Left lung (tissue), 10 donors: ENCODE data around the gene TMEM115. TPM values are rescaled to one million over a fixed set of nuclear protein-coding genes. Genes with fewer than 3 reads are reported as not detected.

Experiments used
- ATAC-seq: fragments of 200-7000 bp; cut with Tn5 transposase; one replicate; pipeline ENCODE4 v1.9.1; 2020; ENCODE audit warnings: moderate library complexity
- DNase-seq, 4 donors: peaks; one replicate each; pipeline ENCODE4 v3.0.0-alpha.2; 2013 to 2020
- H3K27ac ChIP-seq, 2 donors: fragments of 200-600 bp; sonication (generic) in 1 of 2; one replicate each; pipeline versions ENCODE4 v1.5.0 to v1.8.0; 2020 to 2021
- H3K27me3 ChIP-seq, 2 donors: fragments of 200-600 bp; sonication (generic) in 1 of 2; one replicate each; pipeline versions ENCODE4 v1.5.0 to v1.8.0; 2020 to 2021
- H3K36me3 ChIP-seq, 2 donors: fragments of 200-600 bp; sonication (generic) in 1 of 2; one replicate each; pipeline versions ENCODE4 v1.5.0 to v1.8.0; 2020 to 2021
- H3K4me1 ChIP-seq, 2 donors: fragments of 200-600 bp; one replicate each; pipeline ENCODE4 v1.8.0; 2021
- H3K4me3 ChIP-seq, 2 donors: fragments of 200-600 bp; sonication (generic) in 1 of 2; one replicate each; pipeline versions ENCODE4 v1.5.0 to v1.8.0; 2020 to 2021; ENCODE audit warnings: mild to moderate bottlenecking in 1 of 2
- H3K9me3 ChIP-seq, 2 donors: fragments of 200-600 bp; sonication (generic) in 1 of 2; one replicate each; pipeline versions ENCODE4 v1.5.0 to v1.8.0; 2020 to 2021
- CTCF ChIP-seq, 2 donors: fragments of 200-600 bp; sonication (generic) in 1 of 2; IDR thresholded peaks; one replicate each; pipeline versions ENCODE4 v1.5.0 to v1.8.0; 2021; ENCODE audit warnings: antibody characterized with exemption in 2 of 2
- intact Hi-C, 2 donors: fragments of 100-400 bp; cut with DNase I; formaldehyde crosslinking; loops; one replicate each; pipeline versions ENCODE4 v1.11.2 to v1.14.2; 2022
- polyA plus RNA-seq, 6 donors: library from polyadenylated mRNA; unstranded; fragments of 120-200 nt; gene quantifications; one replicate each; pipeline ENCODE4 v1.2.1, GENCODE V29; 2013; ENCODE audit not compliant: insufficient read length in 6 of 6
- total RNA-seq, 2 donors: library from RNA; stranded (reverse); fragmentation: NEBNext Ultra II Directional; extraction: Animal tissue kit (Norgen Biotek cat#: 25700); gene quantifications; one replicate each; pipeline ENCODE4 v1.2.1, GENCODE V29; 2021
- donor health status: DM: no; HTN: yes; CAD: no.
- donor health status: DM: no; HTN: no; CAD: no.

The TMEM115 gene
- total and polyA plus RNA-seq, 8 donors: 23.3 to 39.1 (median 29.0) TPM

GRCh38 chr3:50345008-50345407, 14.3 kb downstream of the TMEM115 start:
- DNase-seq: no peak
- no peak for ATAC-seq
- H3K4me3 ChIP-seq: peak overlapping the region; percentile 28 to 37
- H3K27me3 ChIP-seq: no peaks in the 10 kb centered on the region
- H3K4me1 ChIP-seq: peaks cover 26 to 65% of the 10 kb centered on the region in 2 donors
- H3K9me3 ChIP-seq: no peaks in the 10 kb centered on the region
- peaks cover 0 to 16% of the 10 kb centered on the region in 2 donors for H3K36me3 ChIP-seq
- no peak for TF ChIP-seq CTCF (IDR thresholded peaks at IDR 0.05)
- intact Hi-C loops: loop anchor here in 1 of 2 donors (5.0 kb wide), 1 partner anchor 197 kb away; no protein-coding TSS in a partner anchor
- H3K27ac ChIP-seq: no peak overlapping the region

DNA sequence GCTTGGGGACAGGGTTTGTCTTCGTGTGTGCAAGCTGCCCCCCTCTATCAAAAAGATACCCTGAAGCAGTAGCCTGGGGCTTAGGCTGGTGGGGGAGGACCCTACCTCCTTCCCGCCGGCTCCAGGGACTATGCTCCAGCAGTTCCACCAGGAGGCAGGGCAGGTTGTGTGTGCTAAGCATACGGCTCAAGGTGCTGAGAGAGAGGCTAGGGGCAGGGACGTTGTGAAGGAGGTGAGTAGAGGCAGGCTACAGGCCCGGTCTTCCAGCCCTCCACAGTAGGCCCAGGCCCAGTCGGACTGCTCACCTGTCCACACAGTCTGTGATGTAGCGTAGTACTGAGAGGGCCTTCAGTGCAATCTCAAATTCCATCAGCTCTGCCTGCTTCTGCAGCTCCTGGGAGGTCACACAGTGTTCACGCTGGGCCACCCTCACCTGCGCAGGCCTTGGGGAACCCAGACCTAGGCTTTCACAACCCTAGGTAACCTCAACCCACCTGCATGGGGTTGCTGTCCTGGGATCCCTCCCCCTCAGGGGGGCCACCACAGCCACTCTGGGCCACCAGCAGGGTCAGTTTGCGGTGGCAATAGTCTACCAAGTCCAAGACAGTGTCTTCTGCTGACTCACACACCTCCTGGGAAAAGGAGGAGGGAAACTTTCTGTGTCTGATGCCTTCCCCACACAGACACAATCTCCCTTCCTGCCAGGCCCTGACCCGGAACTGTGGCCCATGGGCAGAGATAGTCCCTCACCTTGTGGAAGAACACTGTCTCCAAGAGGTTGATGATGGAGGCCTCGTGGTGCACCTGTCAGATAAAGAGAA, 16.3 kb downstream of the TMEM115 start:
- DNase-seq (peak in 1 of 4 donors; percentile 56), ATAC-seq (no peak)
- Histone ChIP-seq H3K4me1 (peaks cover 20 to 70% of the 10 kb centered on the region in 2 donors), H3K27me3 (no peaks in the 10 kb centered on the region), H3K36me3 (peaks cover 0 to 6% of the 10 kb centered on the region in 2 donors), H3K27ac (no peak overlapping the region), H3K4me3 (no peak overlapping the region), H3K9me3 (no peaks in the 10 kb centered on the region)
- no peak for TF ChIP-seq CTCF (IDR thresholded peaks at IDR 0.05)
- intact Hi-C loops: no loop called here

- peak in 1 of 4 donors; percentile 53 for DNase-seq
- H3K36me3 ChIP-seq: no peaks in the 10 kb centered on the region
- intact Hi-C loops: no loop called here
- H3K27me3 ChIP-seq: no peaks in the 10 kb centered on the region
- ATAC-seq: no peak
- H3K4me3 ChIP-seq: no peak overlapping the region
- no peak overlapping the region for H3K27ac ChIP-seq
- no peak for TF ChIP-seq CTCF (IDR thresholded peaks at IDR 0.05)
- no peaks in the 10 kb centered on the region for H3K9me3 ChIP-seq
- H3K4me1 ChIP-seq: peaks cover 20 to 69% of the 10 kb centered on the region in 2 donors
These were observed 17.2 kb downstream of the TMEM115 start for GRCh38 chr3:50341996-50342650.

DNA sequence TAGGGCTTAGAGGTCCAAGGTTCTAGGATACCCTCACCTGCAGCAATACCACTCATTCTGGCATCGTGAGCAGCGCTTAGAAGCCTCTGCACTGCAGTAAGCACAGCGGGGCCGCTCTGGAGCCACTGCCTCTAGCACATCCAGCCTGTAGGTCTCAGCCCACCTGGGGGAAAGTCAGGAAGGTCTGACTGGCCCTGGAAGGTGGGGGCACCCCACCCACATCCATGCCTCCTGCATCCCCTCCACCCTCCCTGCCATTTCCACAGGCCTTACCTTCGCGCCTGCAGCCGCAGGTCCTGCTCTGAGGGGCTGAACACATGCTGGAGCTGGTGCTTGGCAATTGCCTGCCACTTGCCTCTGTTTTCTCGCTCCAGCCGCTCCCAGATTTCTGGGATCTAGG, 17.8 kb downstream of the TMEM115 start:
- DNase-seq (peak in 1 of 4 donors; percentile 75), ATAC-seq (no peak)
- intact Hi-C loops: no loop called here
- H3K27me3 ChIP-seq: no peaks in the 10 kb centered on the region
- peak overlapping the region; percentile 94 to 98 for H3K27ac ChIP-seq
- no peaks in the 10 kb centered on the region for H3K36me3 ChIP-seq
- peaks cover 22 to 65% of the 10 kb centered on the region in 2 donors for H3K4me1 ChIP-seq
- H3K4me3 ChIP-seq: peak overlapping the region; percentile 59 to 81
- no peak for TF ChIP-seq CTCF (IDR thresholded peaks at IDR 0.05)
- no peaks in the 10 kb centered on the region for H3K9me3 ChIP-seq
